Brain microvascular endothelial cell (primary cell): ENCODE measurements around the gene KCNIP4.

Source experiments
- DNase-seq: peaks from one replicate; pipeline ENCODE4 v3.0.0-alpha.2; 2020
- H3K27ac ChIP-seq: fragments of 250-450 bp; sonication (Bioruptor Pico); 2 replicates; pipeline ENCODE4 v1.5.1; 2020; ENCODE audit warnings: mild to moderate bottlenecking, moderate library complexity
- H3K27me3 ChIP-seq: fragments of 250-450 bp; sonication (Bioruptor Pico); replicated peaks from 2 replicates; pipeline ENCODE4 v1.5.1; 2020; ENCODE audit warnings: mild to moderate bottlenecking
- H3K36me3 ChIP-seq: fragments of 250-450 bp; sonication (Bioruptor Pico); replicated peaks from 2 replicates; pipeline ENCODE4 v1.5.1; 2020; ENCODE audit warnings: mild to moderate bottlenecking
- H3K4me3 ChIP-seq: 2 replicates; pipeline ENCODE4 v1.5.1; 2011; ENCODE audit warnings: low read depth, mild to moderate bottlenecking, control low read depth, low read length, moderate library complexity
- CTCF ChIP-seq: IDR thresholded peaks from 2 replicates; pipeline ENCODE4 v1.5.1; 2011; ENCODE audit warnings: low read depth, mild to moderate bottlenecking, moderate library complexity, low read length, control low read depth, inconsistent platforms; ENCODE audit errors: missing control alignments
- in situ Hi-C: cut with HindIII; loops from 2 replicates; pipeline ENCODE4 v1.10.0; 2017; ENCODE audit warnings: low sequenced_read_pairs, low pct_ligation_motif_present

Gene KCNIP4

GRCh38 chr4:20992002-20992401 is 956.6 kb downstream of the KCNIP4 start:
- in situ Hi-C loops = no loop called here
- Histone ChIP-seq H3K27ac (no peak overlapping the region), H3K36me3 (no peaks in the 10 kb centered on the region), H3K27me3 (no peaks in the 10 kb centered on the region), H3K4me3 (no peak overlapping the region)
- TF ChIP-seq CTCF = no peak
- no peak for DNase-seq

- Histone ChIP-seq H3K27ac (no peak overlapping the region), H3K4me3 (no peak overlapping the region), H3K27me3 (no peaks in the 10 kb centered on the region), H3K36me3 (no peaks in the 10 kb centered on the region)
- in situ Hi-C loops = no loop called here
- no peak for DNase-seq
- no peak for TF ChIP-seq CTCF
These were observed 961.4 kb downstream of the KCNIP4 start for GRCh38 chr4:20987191-20987590.

- DNase-seq = no peak
- no peaks in the 10 kb centered on the region for H3K36me3 ChIP-seq
- in situ Hi-C loops = no loop called here
- no peaks in the 10 kb centered on the region for H3K27me3 ChIP-seq
- H3K4me3 ChIP-seq = no peak overlapping the region
- no peak for TF ChIP-seq CTCF
- no peak overlapping the region for H3K27ac ChIP-seq
These were observed 964.1 kb downstream of the KCNIP4 start for GRCh38 chr4:20984576-20984836.

GRCh38 chr4:20983763-20984575 is 964.6 kb downstream of the KCNIP4 start:
- peak overlapping the region; percentile 9 for H3K4me3 ChIP-seq
- in situ Hi-C loops = no loop called here
- H3K27me3 ChIP-seq = no peaks in the 10 kb centered on the region
- no peak for DNase-seq
- TF ChIP-seq CTCF = no peak
- H3K36me3 ChIP-seq = no peaks in the 10 kb centered on the region
- H3K27ac ChIP-seq = no peak overlapping the region

- no peak for DNase-seq
- no peaks in the 10 kb centered on the region for H3K36me3 ChIP-seq
- H3K4me3 ChIP-seq = no peak overlapping the region
- no peak overlapping the region for H3K27ac ChIP-seq
- no peak for TF ChIP-seq CTCF
- in situ Hi-C loops = no loop called here
- no peaks in the 10 kb centered on the region for H3K27me3 ChIP-seq
These were observed 966.0 kb downstream of the KCNIP4 start for GRCh38 chr4:20982544-20982943.

- no peak overlapping the region for H3K4me3 ChIP-seq
- TF ChIP-seq CTCF = no peak
- no peaks in the 10 kb centered on the region for H3K27me3 ChIP-seq
- DNase-seq = no peak
- H3K27ac ChIP-seq = no peak overlapping the region
- no peaks in the 10 kb centered on the region for H3K36me3 ChIP-seq
- in situ Hi-C loops = no loop called here
These were observed 988.3 kb downstream of the KCNIP4 start for GRCh38 chr4:20960291-20960690.
